Epithelial cell of proximal tubule (primary cell): ENCODE data around the gene KRTAP24-1. TPM values are rescaled to one million over a fixed set of nuclear protein-coding genes. Genes with fewer than 3 reads are reported as not detected.

Experiments used
- DNase-seq: peaks from one replicate; pipeline ENCODE4 v3.0.0-alpha.2; 2011; ENCODE audit warnings: low read depth
- H3K4me3 ChIP-seq: 2 replicates; pipeline ENCODE4 v1.5.1; 2011; ENCODE audit warnings: low read depth, mild to moderate bottlenecking, low read length
- total RNA-seq: library from RNA; depleted of rRNA; stranded (reverse); fragments of >200 nt; gene quantifications from 2 replicates; pipeline ENCODE4 v1.2.3, GENCODE V29; 2015
- TF ChIP-seq, protein P1 (sequence below): conservative IDR thresholded peaks from 2 replicates; pipeline ENCODE4 v1.5.1; 2012; ENCODE audit warnings: low read depth, mild to moderate bottlenecking, low read length

KRTAP24-1 gene, protein sequence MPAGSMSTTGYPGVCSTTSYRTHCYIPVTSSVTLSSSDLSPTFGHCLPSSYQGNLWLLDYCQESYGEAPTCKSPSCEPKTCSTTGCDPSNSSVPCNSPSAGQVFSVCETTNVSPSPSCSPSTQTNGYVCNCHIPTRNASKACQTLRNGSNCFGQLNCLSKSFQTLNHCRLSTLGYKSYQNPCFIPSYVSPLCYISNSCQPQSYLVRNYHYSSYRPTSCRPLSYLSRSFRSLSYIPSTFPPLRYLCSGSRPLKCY
- not detected in 2 replicates for total RNA-seq

DNA sequence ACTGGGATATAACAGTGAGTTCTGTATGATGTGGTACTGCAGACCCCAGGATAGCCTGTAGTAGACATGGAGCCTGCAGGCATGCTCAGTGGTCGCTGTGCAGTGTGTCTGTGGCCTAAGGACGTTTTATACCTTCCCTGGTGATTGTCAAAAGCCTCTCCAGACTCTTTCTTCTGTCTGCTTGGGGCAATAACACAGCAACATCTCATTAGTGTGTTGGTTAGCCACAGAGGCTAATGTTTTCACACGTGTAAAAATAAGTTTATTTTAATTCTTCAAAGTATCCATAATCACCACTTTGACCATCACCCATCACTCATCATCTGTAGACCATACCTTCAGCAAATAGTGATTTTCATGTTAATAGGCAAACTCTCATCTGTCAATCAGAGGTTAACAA, at the start of gene KRTAP24-1:
KRTAP24-1 (minus strand) TSS at position 101 of the 400 bp plus-strand sequence; CDS start at position 83, 18 bp downstream.
- TF ChIP-seq, protein P1, sequence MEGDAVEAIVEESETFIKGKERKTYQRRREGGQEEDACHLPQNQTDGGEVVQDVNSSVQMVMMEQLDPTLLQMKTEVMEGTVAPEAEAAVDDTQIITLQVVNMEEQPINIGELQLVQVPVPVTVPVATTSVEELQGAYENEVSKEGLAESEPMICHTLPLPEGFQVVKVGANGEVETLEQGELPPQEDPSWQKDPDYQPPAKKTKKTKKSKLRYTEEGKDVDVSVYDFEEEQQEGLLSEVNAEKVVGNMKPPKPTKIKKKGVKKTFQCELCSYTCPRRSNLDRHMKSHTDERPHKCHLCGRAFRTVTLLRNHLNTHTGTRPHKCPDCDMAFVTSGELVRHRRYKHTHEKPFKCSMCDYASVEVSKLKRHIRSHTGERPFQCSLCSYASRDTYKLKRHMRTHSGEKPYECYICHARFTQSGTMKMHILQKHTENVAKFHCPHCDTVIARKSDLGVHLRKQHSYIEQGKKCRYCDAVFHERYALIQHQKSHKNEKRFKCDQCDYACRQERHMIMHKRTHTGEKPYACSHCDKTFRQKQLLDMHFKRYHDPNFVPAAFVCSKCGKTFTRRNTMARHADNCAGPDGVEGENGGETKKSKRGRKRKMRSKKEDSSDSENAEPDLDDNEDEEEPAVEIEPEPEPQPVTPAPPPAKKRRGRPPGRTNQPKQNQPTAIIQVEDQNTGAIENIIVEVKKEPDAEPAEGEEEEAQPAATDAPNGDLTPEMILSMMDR: no peak
- DNase-seq: no peak
- no peak within 1 kb of the TSS for H3K4me3 ChIP-seq

DNA sequence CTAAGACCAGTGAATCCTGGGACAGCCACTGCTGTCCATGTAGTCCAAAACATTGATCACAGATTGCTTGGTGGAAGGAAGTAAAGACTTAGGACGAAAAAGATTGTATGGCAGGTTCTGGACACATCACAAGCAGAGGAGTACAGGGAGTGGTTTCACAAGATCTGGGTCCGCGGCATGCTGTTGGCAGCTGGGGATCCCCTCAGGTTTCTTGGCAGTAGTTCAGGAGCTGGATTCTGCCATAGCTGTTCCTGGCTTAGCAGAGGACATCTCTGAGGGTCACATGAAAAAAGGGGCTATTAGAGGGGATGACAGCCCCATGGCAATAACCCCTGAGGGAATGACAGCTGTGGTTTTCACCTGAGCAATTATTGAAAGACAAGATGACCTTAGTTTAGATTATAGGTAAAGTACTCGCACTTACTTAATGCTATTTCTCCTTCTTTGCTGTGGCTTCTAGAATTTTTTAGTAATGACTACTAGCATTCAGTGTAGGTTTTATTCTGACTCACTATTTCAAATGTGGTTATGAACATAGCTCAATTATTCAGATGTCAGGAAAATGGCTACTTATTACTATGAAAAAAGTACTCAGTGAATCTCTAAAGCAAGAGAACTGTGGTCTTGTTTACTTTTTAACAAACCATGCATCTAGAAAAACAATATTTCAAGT, 46.6 kb upstream of the KRTAP24-1 start:
- TF ChIP-seq, protein P1: no peak
- no peak overlapping the region for H3K4me3 ChIP-seq
- no peak for DNase-seq

DNA sequence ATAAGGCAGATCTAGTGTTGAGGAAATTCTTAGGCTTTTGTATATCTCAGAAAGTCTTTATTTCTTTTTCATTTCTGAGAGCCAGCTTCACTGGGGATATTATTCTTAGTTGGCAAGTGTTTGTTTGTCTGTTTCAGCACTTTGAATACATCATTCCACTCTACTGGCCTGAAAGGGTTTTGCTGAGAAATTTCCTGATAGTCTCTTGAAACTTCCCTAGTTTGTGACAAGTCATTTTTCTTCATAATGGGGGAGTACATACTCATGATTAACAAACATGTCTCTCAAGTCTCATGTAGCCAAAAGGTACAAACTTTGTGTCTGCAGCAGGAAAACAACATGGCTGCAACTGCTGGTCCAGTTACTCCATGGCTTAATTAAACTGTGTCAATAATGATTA, 43.6 kb upstream of the KRTAP24-1 start:
- H3K4me3 ChIP-seq: no peak overlapping the region
- TF ChIP-seq, protein P1: no peak
- no peak for DNase-seq

DNA sequence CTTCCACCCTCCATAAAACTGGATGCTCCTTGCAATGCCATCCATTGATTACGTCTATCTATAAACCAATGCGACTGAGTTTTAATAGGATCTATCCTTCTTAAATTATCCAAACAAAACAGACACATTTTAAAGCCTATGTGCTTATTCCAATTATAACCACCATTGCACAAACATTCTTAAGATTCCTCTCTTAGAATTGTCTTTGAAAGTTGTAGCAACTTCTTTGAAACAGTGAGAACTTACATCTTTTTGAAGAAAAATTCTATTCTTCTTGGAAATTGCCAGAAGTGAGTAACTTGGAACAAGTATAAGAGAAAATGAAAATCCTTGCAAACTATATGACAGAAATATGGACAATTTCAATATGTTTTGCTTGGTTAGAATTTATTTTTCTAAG, 37.5 kb upstream of the KRTAP24-1 start, which contains the start of gene KRTAP26-1:
KRTAP26-1 (minus strand) TSS at position 101 of the 400 bp plus-strand sequence. CDS start 280 bp downstream, outside the sequence.
- no peak within 1 kb of the TSS for H3K4me3 ChIP-seq
- TF ChIP-seq, protein P1: no peak
- DNase-seq: no peak

DNA sequence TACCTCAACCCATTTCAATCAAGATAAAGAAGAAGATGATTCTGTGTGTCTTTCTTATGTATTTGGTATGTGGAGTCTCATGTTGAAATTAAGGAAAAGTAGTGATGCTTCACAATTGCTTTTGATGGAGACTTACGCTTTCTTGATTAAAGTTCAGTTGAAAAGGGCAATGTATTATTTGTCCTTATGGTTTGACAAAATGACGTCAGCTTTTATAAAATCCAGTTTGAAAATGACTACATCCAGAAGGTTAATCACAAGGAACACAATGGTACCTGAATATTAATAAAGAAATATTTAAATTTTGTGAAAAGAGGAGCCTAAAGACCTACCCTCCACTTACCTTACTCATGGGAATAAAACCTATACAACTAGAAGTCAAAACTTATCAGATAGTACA, 33.0 kb upstream of the KRTAP24-1 start:
- TF ChIP-seq, protein P1: no peak
- no peak for DNase-seq
- H3K4me3 ChIP-seq: no peak overlapping the region

DNA sequence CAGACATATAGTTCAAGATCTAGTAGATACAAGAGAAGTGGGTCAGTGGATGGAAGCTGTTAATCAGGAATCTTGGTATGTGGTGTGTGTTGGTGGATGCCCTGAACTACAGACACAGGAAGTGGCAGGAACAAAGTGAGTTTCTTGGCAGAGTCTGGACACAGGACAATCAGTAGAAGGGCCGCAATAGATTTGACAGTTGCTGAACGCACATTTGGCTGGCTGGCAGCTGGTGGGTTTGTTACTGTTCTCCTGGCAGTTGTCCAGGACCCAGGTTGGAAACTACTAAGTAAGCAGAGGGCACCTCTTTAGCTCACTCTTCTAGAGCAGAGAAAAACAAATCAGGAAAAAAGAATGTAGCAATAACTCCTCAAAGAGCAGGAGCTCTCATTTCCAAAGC, 24.1 kb upstream of the KRTAP24-1 start:
- TF ChIP-seq, protein P1: no peak
- no peak for DNase-seq

More for the DNA sequence above, 24.1 kb upstream of the KRTAP24-1 start:
- no peak overlapping the region for H3K4me3 ChIP-seq
